Tongue (tissue), 2 donors: ENCODE data around the gene SART3. TPM values are rescaled to one million over a fixed set of nuclear protein-coding genes. Genes with fewer than 3 reads are reported as not detected.
"Not testable (repeated sequence)": the region's sequence is repeated elsewhere in the genome, so short reads cannot be mapped to it uniquely, and the experiment has no call there.

Experiments used
- DNase-seq: peaks from one replicate; pipeline ENCODE4 v3.0.0-alpha.2; 2015
- total RNA-seq: library from RNA; depleted of rRNA; stranded (reverse); fragments of >200 nt; gene quantifications from one replicate; pipeline ENCODE4 v1.2.3, GENCODE V29; 2014

SART3 gene
- total RNA-seq, 1 donor from 2014 or later: 79.1 TPM

GRCh38 chr12:108485371-108485770, 75.6 kb downstream of the SART3 start:
- DNase-seq: not testable (repeated sequence)

GRCh38 chr12:108484845-108485244, 76.1 kb downstream of the SART3 start:
- DNase-seq: no peak

GRCh38 chr12:108484431-108484830, 76.5 kb downstream of the SART3 start:
- DNase-seq: no peak

GRCh38 chr12:108483213-108484059, 77.5 kb downstream of the SART3 start:
- no peak for DNase-seq

- DNase-seq: no peak
Observed at GRCh38 chr12:108482717-108483212, 78.2 kb downstream of the SART3 start.

GRCh38 chr12:108479364-108480070, 81.5 kb downstream of the SART3 start:
- DNase-seq: no peak

- DNase-seq: no peak
Observed at GRCh38 chr12:108478611-108479206, 82.3 kb downstream of the SART3 start.

- no peak for DNase-seq
Observed at GRCh38 chr12:108477881-108478259, 83.1 kb downstream of the SART3 start.

- DNase-seq: no peak
Observed at GRCh38 chr12:108477055-108477880, 83.7 kb downstream of the SART3 start.

- DNase-seq: no peak
Observed at GRCh38 chr12:108475396-108475795, 85.6 kb downstream of the SART3 start.

- DNase-seq: no peak
Observed at GRCh38 chr12:108473400-108474055, 87.4 kb downstream of the SART3 start.

Other genes with a start within 250 kb of the SART3 start
- gene CMKLR1, start 221.9 kb downstream of the SART3 start, total RNA-seq: 6.1 TPM
- gene FICD, start 45.9 kb downstream of the SART3 start, total RNA-seq: 2.8 TPM
- gene ISCU, start 1.4 kb upstream of the SART3 start, total RNA-seq: 111 TPM
- 42.0 TPM for gene TMEM119, start 36.9 kb upstream of the SART3 start, total RNA-seq
- gene SELPLG, start 72.7 kb upstream of the SART3 start, total RNA-seq: 2.2 TPM
- 107 TPM for gene CORO1C, start 170.3 kb upstream of the SART3 start, total RNA-seq